T47D (cell line): ENCODE measurements around the gene KIF5B.
A peak's percentile ranks its signal among the peaks of the same experiment; 100 is the strongest.
"Not testable (repeated sequence)": the region's sequence is repeated elsewhere in the genome, so short reads cannot be mapped to it uniquely, and the experiment has no call there.

Source experiments
- DNase-seq, 2 experiments: peaks; one replicate each; pipeline versions ENCODE4 v3.0.0 to v3.0.0-alpha.2; 2011 to 2012; ENCODE audit warnings: low read depth in 1 of 2, low spot score in 1 of 2
- JUND ChIP-seq: IDR thresholded peaks from 2 replicates; pipeline ENCODE4 v1.6.1; 2012; ENCODE audit warnings: low read depth
- in situ Hi-C: cut with HindIII; loops from 2 replicates; pipeline ENCODE4 v1.10.0; 2016; ENCODE audit warnings: low sequenced_read_pairs, low pct_unique_long_range_greater_than_20kb

Gene KIF5B

GRCh38 chr10:32073659-32074058, 17.4 kb upstream of the KIF5B start:
- in situ Hi-C loops: no loop called here
- no peak for DNase-seq
- no peak for TF ChIP-seq JUND

GRCh38 chr10:32073128-32073527, 16.9 kb upstream of the KIF5B start:
- no peak for DNase-seq
- in situ Hi-C loops: no loop called here
- no peak for TF ChIP-seq JUND

GRCh38 chr10:32072025-32072800, 16.0 kb upstream of the KIF5B start:
- no peak for DNase-seq
- TF ChIP-seq JUND: no peak
- in situ Hi-C loops: no loop called here

- no peak for TF ChIP-seq JUND
- in situ Hi-C loops: no loop called here
- DNase-seq: no peak
Observed at GRCh38 chr10:32070645-32071044, 14.4 kb upstream of the KIF5B start.

- no peak for DNase-seq
- in situ Hi-C loops: no loop called here
Observed at GRCh38 chr10:32068569-32068968, 12.3 kb upstream of the KIF5B start.

GRCh38 chr10:32067931-32068330, 11.7 kb upstream of the KIF5B start:
- DNase-seq, in situ Hi-C loops: not testable (repeated sequence)

More at GRCh38 chr10:32068569-32068968, 12.3 kb upstream of the KIF5B start:
- TF ChIP-seq JUND: no peak

- no peak for TF ChIP-seq JUND
- no peak for DNase-seq
- in situ Hi-C loops: no loop called here
Observed at GRCh38 chr10:32065856-32066255, 9.6 kb upstream of the KIF5B start.

GRCh38 chr10:32061440-32061839, 5.2 kb upstream of the KIF5B start:
- no peak for DNase-seq
- in situ Hi-C loops: no loop called here
- no peak for TF ChIP-seq JUND

- in situ Hi-C loops: no loop called here
- no peak for DNase-seq
- TF ChIP-seq JUND: no peak
Observed at GRCh38 chr10:32060347-32060746, 4.1 kb upstream of the KIF5B start.

GRCh38 chr10:32059472-32059871, 3.2 kb upstream of the KIF5B start:
- no peak for DNase-seq
- no peak for TF ChIP-seq JUND
- in situ Hi-C loops: no loop called here

GRCh38 chr10:32057036-32057372, 779 bp upstream of the KIF5B start:
- no peak for TF ChIP-seq JUND
- in situ Hi-C loops: no loop called here
- DNase-seq: no peak

- in situ Hi-C loops: no loop called here
- peak; percentile 11 to 37 for DNase-seq
Observed at GRCh38 chr10:32055478-32056135, 618 bp downstream of the KIF5B start.

GRCh38 chr10:32054094-32054493, 2.1 kb downstream of the KIF5B start:
- in situ Hi-C loops: no loop called here
- TF ChIP-seq JUND: no peak
- peak in 1 of 2 experiments; percentile 44 for DNase-seq

More at GRCh38 chr10:32055478-32056135, 618 bp downstream of the KIF5B start:
- no peak for TF ChIP-seq JUND

GRCh38 chr10:32053392-32053791, 2.8 kb downstream of the KIF5B start:
- in situ Hi-C loops: not testable (repeated sequence)

More at GRCh38 chr10:32053392-32053791, 2.8 kb downstream of the KIF5B start:
- DNase-seq: not testable (repeated sequence)
